Sigmoid colon (tissue), 4 donors: ENCODE results near the gene ZSCAN22.

Source experiments
- EP300 ChIP-seq, 4 donors: sonication (generic); formaldehyde crosslinking; IDR thresholded peaks; one replicate each; pipeline ENCODE4 v1.6.1; 2017; ENCODE audit warnings: antibody characterized with exemption in 4 of 4
- POLR2A ChIP-seq, 2 donors: fragments of 450-650 bp; IDR thresholded peaks; one replicate each; pipeline ENCODE4 v1.6.1; 2016; ENCODE audit warnings: antibody characterized with exemption in 2 of 2, mild to moderate bottlenecking in 2 of 2, moderate library complexity in 2 of 2
- TF ChIP-seq, protein P1 (sequence below), 4 experiments: fragments of 450-650 bp in 3 of 4; fragments of 200-600 bp in 1 of 4; IDR thresholded peaks; one replicate each; pipeline ENCODE4 v1.5.1; 2016 to 2019; ENCODE audit warnings: antibody characterized with exemption in 4 of 4, mild to moderate bottlenecking in 3 of 4, moderate library complexity in 2 of 4

GRCh38 chr19:58307736-58308135 lies 19.1 kb upstream of the ZSCAN22 start:
- TF ChIP-seq, protein P1, sequence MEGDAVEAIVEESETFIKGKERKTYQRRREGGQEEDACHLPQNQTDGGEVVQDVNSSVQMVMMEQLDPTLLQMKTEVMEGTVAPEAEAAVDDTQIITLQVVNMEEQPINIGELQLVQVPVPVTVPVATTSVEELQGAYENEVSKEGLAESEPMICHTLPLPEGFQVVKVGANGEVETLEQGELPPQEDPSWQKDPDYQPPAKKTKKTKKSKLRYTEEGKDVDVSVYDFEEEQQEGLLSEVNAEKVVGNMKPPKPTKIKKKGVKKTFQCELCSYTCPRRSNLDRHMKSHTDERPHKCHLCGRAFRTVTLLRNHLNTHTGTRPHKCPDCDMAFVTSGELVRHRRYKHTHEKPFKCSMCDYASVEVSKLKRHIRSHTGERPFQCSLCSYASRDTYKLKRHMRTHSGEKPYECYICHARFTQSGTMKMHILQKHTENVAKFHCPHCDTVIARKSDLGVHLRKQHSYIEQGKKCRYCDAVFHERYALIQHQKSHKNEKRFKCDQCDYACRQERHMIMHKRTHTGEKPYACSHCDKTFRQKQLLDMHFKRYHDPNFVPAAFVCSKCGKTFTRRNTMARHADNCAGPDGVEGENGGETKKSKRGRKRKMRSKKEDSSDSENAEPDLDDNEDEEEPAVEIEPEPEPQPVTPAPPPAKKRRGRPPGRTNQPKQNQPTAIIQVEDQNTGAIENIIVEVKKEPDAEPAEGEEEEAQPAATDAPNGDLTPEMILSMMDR (IDR thresholded peaks at IDR 0.05) = no peak
- no peak for TF ChIP-seq POLR2A (IDR thresholded peaks at IDR 0.05)
- TF ChIP-seq EP300 (IDR thresholded peaks at IDR 0.05) = no peak
